ENCODE data around the gene MICALL2.
A peak's percentile ranks its signal among the peaks of the same experiment; 100 is the strongest.

MICALL2 gene

DNA sequence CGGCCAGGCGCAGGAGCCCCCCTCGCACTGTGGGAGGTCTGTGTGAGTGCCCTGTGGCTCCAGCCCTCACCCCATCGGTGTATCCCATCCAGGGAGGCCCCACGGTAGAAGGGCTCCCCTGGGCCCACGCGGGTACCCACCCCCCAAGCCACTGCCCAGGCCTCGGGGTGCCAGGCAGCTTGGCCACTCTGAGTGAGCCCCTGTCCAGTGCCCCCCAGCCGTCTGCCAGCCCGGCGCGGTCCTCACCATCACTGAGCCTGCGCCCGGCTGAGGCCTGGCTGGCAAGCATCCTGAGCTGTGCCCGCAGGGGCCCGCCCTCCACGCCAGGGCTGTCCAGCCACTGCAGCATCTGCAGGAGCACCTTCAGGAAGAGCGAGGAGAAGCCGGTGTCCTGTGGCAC is 19.2 kb upstream of the MICALL2 start:
- H3K4me3 ChIP-seq (ENCODE audit: low read length) = no peak overlapping the region
- DNase-seq (ENCODE audit: low read depth) = no peak
- TF ChIP-seq, protein P1, sequence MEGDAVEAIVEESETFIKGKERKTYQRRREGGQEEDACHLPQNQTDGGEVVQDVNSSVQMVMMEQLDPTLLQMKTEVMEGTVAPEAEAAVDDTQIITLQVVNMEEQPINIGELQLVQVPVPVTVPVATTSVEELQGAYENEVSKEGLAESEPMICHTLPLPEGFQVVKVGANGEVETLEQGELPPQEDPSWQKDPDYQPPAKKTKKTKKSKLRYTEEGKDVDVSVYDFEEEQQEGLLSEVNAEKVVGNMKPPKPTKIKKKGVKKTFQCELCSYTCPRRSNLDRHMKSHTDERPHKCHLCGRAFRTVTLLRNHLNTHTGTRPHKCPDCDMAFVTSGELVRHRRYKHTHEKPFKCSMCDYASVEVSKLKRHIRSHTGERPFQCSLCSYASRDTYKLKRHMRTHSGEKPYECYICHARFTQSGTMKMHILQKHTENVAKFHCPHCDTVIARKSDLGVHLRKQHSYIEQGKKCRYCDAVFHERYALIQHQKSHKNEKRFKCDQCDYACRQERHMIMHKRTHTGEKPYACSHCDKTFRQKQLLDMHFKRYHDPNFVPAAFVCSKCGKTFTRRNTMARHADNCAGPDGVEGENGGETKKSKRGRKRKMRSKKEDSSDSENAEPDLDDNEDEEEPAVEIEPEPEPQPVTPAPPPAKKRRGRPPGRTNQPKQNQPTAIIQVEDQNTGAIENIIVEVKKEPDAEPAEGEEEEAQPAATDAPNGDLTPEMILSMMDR (conservative IDR thresholded peaks at IDR 0.05; ENCODE audit: low read depth, low read length) = no peak

DNA sequence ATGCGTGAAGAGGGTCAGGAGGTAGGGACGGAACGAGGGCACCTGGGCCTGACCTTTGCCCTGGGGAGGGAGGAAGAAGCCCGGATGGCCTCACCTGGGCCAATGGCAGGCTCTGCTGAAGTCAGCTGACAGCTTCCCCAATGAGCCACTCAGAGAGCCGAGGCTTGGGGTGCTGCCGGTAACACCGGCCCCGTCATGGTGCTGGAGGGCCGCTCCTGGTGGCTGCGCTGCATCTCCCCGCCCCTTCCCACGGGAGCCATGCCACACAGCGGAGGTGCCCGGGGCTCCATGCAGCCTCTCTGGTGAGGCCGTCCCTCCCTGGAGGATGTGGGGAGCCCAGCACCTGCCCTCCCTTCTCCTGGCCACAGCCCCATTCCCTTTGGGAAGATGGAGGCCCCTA is 17.6 kb upstream of the MICALL2 start:
- no peak for DNase-seq (ENCODE audit: low read depth)
- TF ChIP-seq, protein P1 (conservative IDR thresholded peaks at IDR 0.05; ENCODE audit: low read depth, low read length) = no peak
- no peak overlapping the region for H3K4me3 ChIP-seq (ENCODE audit: low read length)

DNA sequence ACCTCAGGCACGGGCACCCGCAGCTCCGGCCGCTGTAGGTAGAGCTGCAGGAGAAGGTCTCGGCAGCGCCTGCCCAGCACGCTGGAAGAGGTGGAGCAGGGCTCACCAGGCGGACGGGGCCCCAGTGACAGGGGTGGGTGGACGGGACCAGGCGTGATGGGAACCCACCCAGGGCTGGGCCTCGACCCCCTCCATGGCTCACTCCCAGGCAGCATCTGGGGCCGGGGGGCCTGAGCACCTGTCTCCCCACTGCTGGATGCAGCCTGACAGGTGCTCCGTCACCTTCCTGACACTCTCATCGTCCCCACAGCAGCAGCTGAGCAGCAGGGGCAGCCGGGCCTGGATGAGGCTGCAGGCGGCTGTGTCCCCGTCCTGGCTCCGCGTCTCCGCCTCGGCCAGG is 16.7 kb upstream of the MICALL2 start:
- H3K4me3 ChIP-seq (ENCODE audit: low read length) = no peak overlapping the region
- TF ChIP-seq, protein P1 (conservative IDR thresholded peaks at IDR 0.05; ENCODE audit: low read depth, low read length) = no peak
- DNase-seq (ENCODE audit: low read depth) = no peak

DNA sequence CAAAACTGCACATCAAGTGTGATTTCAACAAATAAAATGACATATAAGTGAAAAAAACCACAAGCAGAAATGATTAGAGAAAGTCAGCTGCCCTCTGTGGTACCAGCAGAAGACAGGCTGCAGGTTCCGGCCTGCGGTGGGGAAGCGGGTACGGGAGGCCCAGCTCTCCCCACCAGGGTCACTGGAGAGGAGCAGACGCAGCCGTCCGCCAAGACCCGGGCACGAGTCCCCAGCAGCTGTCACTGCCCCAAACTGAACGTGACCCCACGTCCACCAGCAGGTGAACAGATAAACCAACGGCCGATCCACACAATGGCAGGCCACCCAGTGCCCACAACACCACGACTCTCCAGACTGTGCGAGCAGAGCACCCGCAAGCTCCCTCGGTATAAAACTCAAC is 16.1 kb upstream of the MICALL2 start:
- no peak overlapping the region for H3K4me3 ChIP-seq (ENCODE audit: low read length)
- TF ChIP-seq, protein P1 (conservative IDR thresholded peaks at IDR 0.05; ENCODE audit: low read depth, low read length) = no peak
- no peak for DNase-seq (ENCODE audit: low read depth)

DNA sequence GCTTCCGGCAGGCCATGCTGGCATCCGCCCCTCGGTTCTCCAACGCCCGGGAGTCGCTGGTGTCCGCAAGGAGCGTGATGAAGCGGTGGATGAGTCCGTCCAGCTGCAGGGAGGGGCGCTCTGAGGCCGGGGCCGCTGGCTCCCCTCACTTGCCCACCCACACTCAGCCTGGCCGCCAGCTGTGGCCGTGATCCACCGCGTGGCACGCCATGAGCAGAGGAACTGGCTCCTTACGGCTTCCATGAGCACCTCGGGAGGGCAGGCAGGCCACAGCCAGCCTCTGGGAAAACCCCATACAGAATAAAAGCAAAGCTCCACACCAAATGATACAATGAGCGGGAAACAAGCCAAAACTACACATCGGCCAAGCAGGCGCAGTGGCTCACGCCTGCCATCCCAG is 15.5 kb upstream of the MICALL2 start:
- DNase-seq (ENCODE audit: low read depth) = no peak
- TF ChIP-seq, protein P1 (conservative IDR thresholded peaks at IDR 0.05; ENCODE audit: low read depth, low read length) = no peak
- no peak overlapping the region for H3K4me3 ChIP-seq (ENCODE audit: low read length)

DNA sequence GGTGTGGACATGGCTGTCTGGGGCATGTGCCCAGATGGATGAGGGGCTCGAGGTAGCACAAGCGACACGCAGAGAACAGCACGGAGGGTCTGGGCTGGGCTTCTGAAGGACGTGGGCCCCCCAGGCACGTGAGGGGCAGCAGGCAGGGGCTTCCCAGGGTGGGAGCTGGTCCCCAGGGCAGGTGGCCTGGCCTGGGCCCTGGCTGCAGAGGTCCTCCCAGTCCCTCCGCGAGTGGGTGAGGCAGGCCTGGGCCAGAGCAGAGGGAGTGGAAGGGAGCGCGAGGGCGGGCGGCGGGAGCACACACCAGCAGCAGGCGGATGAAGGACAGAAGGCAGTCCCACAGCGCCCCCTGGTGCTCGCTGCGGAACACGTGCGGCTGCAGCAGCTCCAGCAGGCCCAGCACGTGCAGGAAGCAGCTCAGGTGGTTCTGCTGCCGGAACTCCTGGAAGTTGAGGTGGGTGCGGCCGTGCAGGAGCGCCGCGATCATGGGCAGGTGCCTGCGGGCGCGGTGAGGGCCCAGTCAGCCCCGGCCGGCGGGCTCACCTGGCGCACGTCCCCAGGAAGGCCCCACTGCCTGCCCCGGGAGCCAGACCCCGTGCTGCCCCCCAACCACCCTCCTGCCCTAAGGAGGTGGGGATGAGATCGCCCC is 14.7 kb upstream of the MICALL2 start:
- peak; percentile 29 for DNase-seq (ENCODE audit: low read depth)
- TF ChIP-seq, protein P1 (conservative IDR thresholded peaks at IDR 0.05; ENCODE audit: low read depth, low read length) = peak; percentile 81
- no peak overlapping the region for H3K4me3 ChIP-seq (ENCODE audit: low read length)

DNA sequence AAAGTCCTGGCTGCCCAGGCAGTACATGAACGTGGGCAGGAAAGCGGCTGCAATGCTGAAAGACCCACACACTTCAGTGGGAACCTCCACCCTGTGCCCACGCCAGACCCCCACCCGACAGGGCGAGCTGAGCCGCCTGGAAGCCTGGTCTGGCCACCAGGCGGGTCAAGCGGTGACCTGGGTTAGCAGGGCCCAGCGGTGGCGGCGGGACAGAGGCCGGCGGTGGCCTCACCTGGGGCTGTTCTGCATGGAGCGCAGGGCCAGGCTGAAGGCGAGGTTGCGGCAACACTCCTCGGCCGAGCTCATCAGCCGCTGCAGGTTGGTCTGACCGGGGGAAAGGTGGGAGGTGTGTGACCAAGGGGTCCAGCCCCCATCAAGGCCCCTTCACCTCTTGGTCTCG is 11.6 kb upstream of the MICALL2 start:
- no peak overlapping the region for H3K4me3 ChIP-seq (ENCODE audit: low read length)
- no peak for DNase-seq (ENCODE audit: low read depth)
- TF ChIP-seq, protein P1 (conservative IDR thresholded peaks at IDR 0.05; ENCODE audit: low read depth, low read length) = no peak
